Ammon's horn (tissue), 1 donor: ENCODE data around the gene YWHAQ.
A peak's percentile ranks its signal among the peaks of the same experiment; 100 is the strongest.

ENCODE experiments used
- DNase-seq: peaks from one replicate; pipeline ENCODE4 v3.0.0-alpha.2; 2016; ENCODE audit warnings: low spot score

Gene YWHAQ

GRCh38 chr2:9655441-9656269 lies 24.9 kb upstream of the YWHAQ start:
- DNase-seq: no peak

GRCh38 chr2:9654452-9655100 lies 23.8 kb upstream of the YWHAQ start:
- DNase-seq: no peak

GRCh38 chr2:9653485-9654271 lies 22.9 kb upstream of the YWHAQ start:
- DNase-seq: peak; percentile 81

- DNase-seq: peak; percentile 47
Measured at GRCh38 chr2:9652898-9653479, 22.2 kb upstream of the YWHAQ start.

- no peak for DNase-seq
Measured at GRCh38 chr2:9652267-9652666, 21.5 kb upstream of the YWHAQ start.

- DNase-seq: no peak
Measured at GRCh38 chr2:9650119-9650821, 19.5 kb upstream of the YWHAQ start.

GRCh38 chr2:9649261-9649660 lies 18.5 kb upstream of the YWHAQ start:
- DNase-seq: no peak

- no peak for DNase-seq
Measured at GRCh38 chr2:9648821-9649220, 18.0 kb upstream of the YWHAQ start.

GRCh38 chr2:9647884-9648283 lies 17.1 kb upstream of the YWHAQ start:
- no peak for DNase-seq

GRCh38 chr2:9646196-9647030 lies 15.6 kb upstream of the YWHAQ start:
- no peak for DNase-seq

- DNase-seq: no peak
Measured at GRCh38 chr2:9644603-9645002, 13.8 kb upstream of the YWHAQ start.

GRCh38 chr2:9644021-9644420 lies 13.2 kb upstream of the YWHAQ start:
- DNase-seq: no peak

GRCh38 chr2:9641641-9642040 lies 10.8 kb upstream of the YWHAQ start:
- no peak for DNase-seq

GRCh38 chr2:9640403-9641104 lies 9.8 kb upstream of the YWHAQ start:
- no peak for DNase-seq

GRCh38 chr2:9639740-9640343 lies 9.0 kb upstream of the YWHAQ start:
- no peak for DNase-seq

GRCh38 chr2:9639000-9639602 lies 8.3 kb upstream of the YWHAQ start:
- peak; percentile 59 for DNase-seq

- peak; percentile 96 for DNase-seq
Measured at GRCh38 chr2:9638532-9638931, 7.7 kb upstream of the YWHAQ start.

- DNase-seq: peak; percentile 92
Measured at GRCh38 chr2:9637330-9637729, 6.5 kb upstream of the YWHAQ start.

- DNase-seq: no peak
Measured at GRCh38 chr2:9634133-9634532, 3.3 kb upstream of the YWHAQ start.
